ENCODE data around the gene MBP. TPM values are rescaled to one million over a fixed set of nuclear protein-coding genes. Genes with fewer than 3 reads are reported as not detected.

MBP gene
- total and polyA plus RNA-seq, 2 of the 13 experiments (the other 11 are each of a cell fraction or from before 2014, with no cell fraction given), result 5.0 to 8.5 TPM

- 91% methylated on average over 13 of the region's 13 CpGs for WGBS (ENCODE audit: low lambda C conversion rate)
- in situ Hi-C loops (cut with HindIII; ENCODE audit: extremely low pct_ligation_motif_present, low pct_unique_long_range_greater_than_20kb) (no loop called here), intact Hi-C loops (cut with micrococcal nuclease; ENCODE audit: unreplicated experiment) (no loop called here)
- TF ChIP-seq ZBTB34 (CRISPR knock-in tag; IDR thresholded peaks at IDR 0.05) (no peak), ZNF234 (CRISPR knock-in tag; conservative IDR thresholded peaks at IDR 0.05) (no peak), ZNF7 (CRISPR knock-in tag; IDR thresholded peaks at IDR 0.05) (no peak), CHD2 (IDR thresholded peaks at IDR 0.05; ENCODE audit: low read depth, low read length) (no peak), KAT2B (IDR thresholded peaks at IDR 0.05; ENCODE audit: borderline replicate concordance, low read depth, low read length) (no peak)
- Histone ChIP-seq H2AFZ (ENCODE audit: low read length) (no peak overlapping the region), H4K20me1 (ENCODE audit: insufficient read depth, low read length) (no peaks in the 10 kb centered on the region), H3K4me3 (replicated peaks in 1 of 3; ENCODE audit: insufficient read depth in 1 of 3, low read depth in 2 of 3, low read length in 3 of 3) (no peak overlapping the region), H3K4me1 (ENCODE audit: insufficient read depth, low read length) (peaks cover 1% of the 10 kb centered on the region; the same call in 1 of the 2 replicates), H3K9me3 (ENCODE audit: low read length) (no peaks in the 10 kb centered on the region), H3K27me3 (ENCODE audit: control insufficient read depth in 1 of 2, insufficient read depth in 2 of 2, low read length in 2 of 2) (no peaks in the 10 kb centered on the region), H3K79me2 (ENCODE audit: insufficient read depth, low read length) (no peaks in the 10 kb centered on the region), H3K4me2 (ENCODE audit: low read depth, low read length) (no peak overlapping the region), H3K9ac (ENCODE audit: insufficient read depth, low read depth, low read length) (no peak overlapping the region), H3K27ac (ENCODE audit: extremely low read length, insufficient read depth, low read length) (no peak overlapping the region), H3K36me3 (replicated peaks in 1 of 2; ENCODE audit: control insufficient read depth in 1 of 2, insufficient read depth in 2 of 2, low read length in 2 of 2) (no peaks in the 10 kb centered on the region)
- no peak for DNase-seq (ENCODE audit: low spot score)
- BruUV-seq (replicated peaks), result no TSS peak
- POLR2A ChIA-PET, result no interaction called here
- no peak for FAIRE-seq
- CTCF ChIA-PET (ENCODE audit: low intra/inter-chr PET ratio, low total read pairs), result no interaction called here
- no peak for ATAC-seq
These were observed 124.6 kb downstream of the MBP start for GRCh38 chr18:77008006-77008405.

DNA sequence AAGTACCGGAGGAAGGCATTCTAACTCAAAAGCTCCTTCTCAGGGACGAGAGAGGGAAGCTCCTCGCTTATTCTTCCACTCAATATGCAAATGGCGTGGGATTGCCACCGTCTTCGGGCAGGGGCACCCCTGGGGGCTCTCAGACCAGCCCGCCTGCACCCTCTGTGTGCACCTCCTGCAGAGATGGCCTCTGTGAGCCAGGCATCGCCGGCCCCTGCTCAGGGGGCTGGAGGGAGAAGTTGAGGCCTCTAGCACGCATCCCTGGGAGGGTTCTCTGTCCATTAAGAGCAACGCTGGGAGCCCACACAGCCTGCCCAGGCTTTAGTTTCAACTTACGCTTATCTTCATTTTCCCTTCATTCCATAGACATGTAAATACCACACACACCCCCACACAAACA is 125.3 kb downstream of the MBP start:
- FAIRE-seq (no peak), DNase-seq (ENCODE audit: low spot score) (no peak), ATAC-seq (no peak)
- intact Hi-C loops (cut with micrococcal nuclease; ENCODE audit: unreplicated experiment), result no loop called here
- in situ Hi-C loops (cut with HindIII; ENCODE audit: extremely low pct_ligation_motif_present, low pct_unique_long_range_greater_than_20kb), result no loop called here
- POLR2A ChIA-PET, result interaction anchor here (1.1 kb wide), 1 partner anchor 13 kb away, joined by 3 read pairs; no protein-coding TSS in a partner anchor
- no peaks in the 10 kb centered on the region for H3K9me3 ChIP-seq (ENCODE audit: low read length)
- no peaks in the 10 kb centered on the region for H3K36me3 ChIP-seq (replicated peaks in 1 of 2; ENCODE audit: control insufficient read depth in 1 of 2, insufficient read depth in 2 of 2, low read length in 2 of 2)
- no peaks in the 10 kb centered on the region for H3K79me2 ChIP-seq (ENCODE audit: insufficient read depth, low read length)
- 97% methylated on average over 10 of the region's 12 CpGs for WGBS (ENCODE audit: low lambda C conversion rate)
- CTCF ChIA-PET (ENCODE audit: low intra/inter-chr PET ratio, low total read pairs), result no interaction called here
- H3K4me2 ChIP-seq (ENCODE audit: low read depth, low read length), result no peak overlapping the region
- no peak overlapping the region for H3K4me3 ChIP-seq (replicated peaks in 1 of 3; ENCODE audit: insufficient read depth in 1 of 3, low read depth in 2 of 3, low read length in 3 of 3)
- H3K9ac ChIP-seq (ENCODE audit: insufficient read depth, low read depth, low read length), result no peak overlapping the region
- H3K27me3 ChIP-seq (ENCODE audit: control insufficient read depth in 1 of 2, insufficient read depth in 2 of 2, low read length in 2 of 2), result no peaks in the 10 kb centered on the region
- H3K27ac ChIP-seq (ENCODE audit: extremely low read length, insufficient read depth, low read length), result no peak overlapping the region
- no TSS peak for BruUV-seq (replicated peaks)
- no peak overlapping the region for H2AFZ ChIP-seq (ENCODE audit: low read length)
- H4K20me1 ChIP-seq (ENCODE audit: insufficient read depth, low read length), result no peaks in the 10 kb centered on the region
- H3K4me1 ChIP-seq (ENCODE audit: insufficient read depth, low read length), result peaks cover 9% of the 10 kb centered on the region
- TF ChIP-seq PREB (CRISPR knock-in tag; IDR thresholded peaks at IDR 0.05) (no peak), KDM1A (CRISPR knock-in tag; IDR thresholded peaks at IDR 0.05) (no peak), GTF3A (CRISPR knock-in tag; conservative IDR thresholded peaks at IDR 0.05) (no peak)

Measured in HepG2 (cell line).